GM18505 (cell line): ENCODE data around the gene GTF2H4.
"Not testable (repeated sequence)": the region's sequence is repeated elsewhere in the genome, so short reads cannot be mapped to it uniquely, and the experiment has no call there.

Source experiments
- ATAC-seq: cut with Tn5 transposase; IDR thresholded peaks from one replicate; pipeline ENCODE4 v1.9.1; 2021; ENCODE audit not compliant: unreplicated experiment
- POLR2A ChIP-seq: IDR thresholded peaks from 4 replicates; pipeline ENCODE4 v1.6.1; 2011; ENCODE audit warnings: borderline replicate concordance; ENCODE audit not compliant: insufficient read depth, insufficient read length; ENCODE audit errors: extremely low read depth

The GTF2H4 gene

DNA sequence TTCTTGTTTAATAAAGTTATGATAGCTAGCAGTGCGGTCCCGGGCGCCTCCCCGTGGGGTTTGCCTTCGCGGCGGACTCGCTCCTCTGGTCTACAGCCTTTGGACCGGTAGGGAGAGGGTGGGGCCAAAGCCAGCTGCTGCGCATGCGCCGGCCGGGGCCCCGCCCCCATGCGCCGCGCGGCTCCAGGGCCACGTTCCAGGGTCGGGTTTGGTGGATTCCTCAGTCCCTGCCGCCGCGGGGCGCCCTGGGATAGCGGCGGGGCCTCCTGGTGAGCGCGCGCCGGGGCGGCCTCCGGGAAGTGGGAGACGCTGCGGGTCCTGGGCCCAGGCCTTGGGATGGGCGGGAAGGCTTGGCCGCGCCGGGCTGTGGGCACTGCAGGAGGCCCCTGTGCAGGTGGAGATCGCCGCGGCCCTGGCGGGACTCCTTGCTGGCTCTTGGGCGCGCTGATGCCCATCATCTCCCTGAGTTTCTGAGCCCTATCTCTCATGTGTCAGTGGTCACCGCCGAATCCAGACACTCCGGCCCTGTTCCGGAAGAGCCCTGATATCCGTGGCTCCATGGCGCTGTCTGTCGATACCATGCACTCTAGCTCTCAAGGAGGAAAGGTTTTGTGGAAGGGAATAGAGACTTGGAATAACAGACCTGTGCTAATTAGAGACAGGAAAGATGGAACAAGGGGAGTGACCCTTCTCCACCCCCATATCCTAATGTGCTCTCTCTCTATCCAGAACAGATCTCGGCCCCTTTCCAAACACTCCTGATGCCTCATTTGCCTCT lies 6.3 kb downstream of the GTF2H4 start, which contains the start of gene VARS2:
VARS2 (plus strand) TSS at position 163 of the 778 bp plus-strand sequence; CDS start at position 762, 599 bp downstream.
- peak; percentile 85 for ATAC-seq
- peak; percentile 83 for TF ChIP-seq POLR2A

DNA sequence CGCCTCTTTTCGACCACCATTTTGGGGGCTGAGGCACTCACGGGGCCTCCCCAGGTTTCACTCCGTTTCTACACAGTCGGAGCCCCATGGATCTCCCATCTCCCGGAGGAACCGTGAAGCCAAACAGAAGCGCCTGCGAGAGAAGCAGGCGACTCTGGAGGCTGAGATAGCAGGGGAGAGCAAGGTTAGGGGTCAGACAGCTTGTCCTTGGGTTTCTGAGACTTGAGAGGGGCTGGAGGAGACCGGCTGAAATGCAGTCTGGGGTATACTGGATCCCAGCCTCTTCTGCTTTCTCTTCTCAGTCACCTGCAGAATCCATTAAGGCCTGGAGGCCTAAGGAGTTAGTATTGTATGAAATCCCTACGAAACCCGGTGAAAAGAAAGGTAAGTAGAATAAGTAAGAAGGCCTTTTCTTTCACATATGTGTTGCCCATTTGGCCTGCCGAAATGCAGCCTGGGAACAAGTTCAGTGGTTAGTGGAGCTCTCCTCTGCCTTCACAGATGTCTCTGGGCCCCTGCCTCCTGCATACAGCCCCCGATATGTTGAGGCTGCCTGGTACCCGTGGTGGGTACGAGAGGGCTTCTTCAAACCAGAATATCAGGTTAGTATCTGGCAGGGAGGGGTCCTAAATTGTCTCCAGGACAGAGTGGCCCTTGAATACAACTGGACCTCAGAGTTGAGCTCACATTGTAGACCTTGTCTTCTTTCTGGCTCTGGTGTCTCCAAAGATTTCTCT lies 7.0 kb downstream of the GTF2H4 start:
- no peak for TF ChIP-seq POLR2A
- ATAC-seq: no peak

DNA sequence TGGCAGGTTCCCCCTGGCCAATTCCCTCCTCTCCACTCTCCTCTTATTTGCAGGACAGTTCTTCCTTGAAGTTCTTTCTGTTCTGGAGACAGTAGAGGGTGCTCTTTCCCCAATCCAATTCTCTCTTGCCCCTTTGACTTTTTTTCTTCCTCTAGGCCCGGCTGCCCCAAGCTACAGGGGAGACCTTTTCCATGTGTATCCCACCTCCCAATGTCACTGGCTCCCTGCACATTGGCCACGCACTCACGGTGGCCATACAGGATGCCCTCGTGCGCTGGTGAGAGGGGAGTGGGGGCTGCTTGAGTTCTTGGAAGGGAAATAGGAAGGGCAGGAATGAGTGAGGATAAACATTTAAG lies 7.6 kb downstream of the GTF2H4 start:
- TF ChIP-seq POLR2A: no peak
- no peak for ATAC-seq

DNA sequence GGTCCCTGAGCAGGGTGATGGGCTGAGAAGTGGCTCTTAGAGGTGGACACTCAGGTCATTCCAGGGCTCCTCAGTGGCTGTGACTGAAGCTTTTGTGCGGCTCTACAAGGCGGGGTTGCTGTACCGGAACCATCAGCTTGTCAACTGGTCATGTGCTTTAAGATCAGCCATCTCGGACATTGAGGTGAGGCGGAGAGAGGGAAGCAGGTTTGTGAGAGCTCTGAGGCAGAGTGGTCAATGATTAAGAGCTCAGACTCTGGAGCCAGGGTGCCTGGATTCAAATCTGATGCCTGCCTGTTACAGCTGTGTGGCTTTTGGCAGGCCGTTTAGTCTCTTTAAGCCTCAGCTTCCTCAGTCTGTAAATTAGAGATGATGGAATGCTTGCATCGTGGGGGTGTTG lies 9.0 kb downstream of the GTF2H4 start:
- no peak for ATAC-seq

DNA sequence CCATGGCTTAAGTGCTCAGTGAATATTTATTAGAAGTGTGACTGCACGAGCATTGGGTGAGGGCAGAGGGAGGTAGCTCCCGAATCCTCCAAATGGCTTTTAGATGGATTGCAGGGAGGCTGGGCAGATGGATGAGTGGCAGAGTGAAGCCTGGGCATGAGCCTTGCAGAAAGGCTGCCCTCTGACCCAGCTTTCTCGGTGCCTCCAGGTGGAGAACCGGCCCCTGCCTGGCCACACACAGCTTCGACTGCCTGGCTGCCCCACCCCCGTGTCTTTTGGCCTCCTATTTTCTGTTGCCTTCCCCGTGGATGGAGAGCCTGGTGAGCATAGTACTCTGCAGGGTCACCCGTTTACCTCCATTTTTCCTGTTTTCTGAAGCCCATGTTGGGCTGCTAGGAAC lies 9.5 kb downstream of the GTF2H4 start:
- no peak for TF ChIP-seq POLR2A
- ATAC-seq: no peak

More for the DNA sequence above, 9.0 kb downstream of the GTF2H4 start:
- TF ChIP-seq POLR2A: no peak

DNA sequence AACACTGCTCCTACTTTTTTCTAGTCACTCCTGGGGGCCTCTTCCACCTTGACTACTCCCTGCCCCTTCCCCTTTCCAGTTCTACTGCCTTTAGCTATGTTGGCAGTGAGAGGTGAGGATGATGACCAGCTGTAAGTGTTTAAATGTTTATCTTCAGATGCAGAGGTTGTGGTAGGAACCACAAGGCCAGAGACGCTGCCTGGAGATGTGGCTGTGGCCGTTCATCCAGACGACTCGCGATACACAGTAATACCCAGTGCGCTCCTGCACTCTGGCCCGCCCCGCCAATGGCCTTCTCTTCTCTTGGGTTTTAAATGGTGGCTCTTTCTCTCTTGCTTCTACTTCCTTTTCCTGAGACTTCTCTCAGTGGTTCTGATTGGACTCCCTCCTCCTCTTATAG lies 10.7 kb downstream of the GTF2H4 start:
- ATAC-seq: no peak
- TF ChIP-seq POLR2A: no peak

DNA sequence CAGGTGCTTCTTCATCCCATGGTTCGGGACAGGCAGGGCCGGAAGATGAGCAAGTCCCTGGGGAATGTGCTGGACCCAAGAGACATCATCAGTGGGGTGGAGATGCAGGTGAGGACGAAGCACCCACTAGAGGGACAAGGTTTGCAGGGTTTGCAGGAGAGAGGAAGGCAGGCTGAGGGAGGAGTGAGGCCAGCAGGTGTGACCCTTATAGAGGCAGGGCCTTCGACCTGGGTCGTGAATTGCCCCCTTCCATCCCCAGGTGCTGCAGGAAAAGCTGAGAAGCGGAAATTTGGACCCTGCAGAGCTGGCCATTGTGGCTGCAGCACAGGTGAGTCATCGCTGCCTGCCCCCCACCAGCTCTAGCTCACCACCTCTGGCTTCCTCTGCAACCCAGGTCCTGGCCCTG lies 14.4 kb downstream of the GTF2H4 start:
- TF ChIP-seq POLR2A: no peak
- ATAC-seq: no peak

DNA sequence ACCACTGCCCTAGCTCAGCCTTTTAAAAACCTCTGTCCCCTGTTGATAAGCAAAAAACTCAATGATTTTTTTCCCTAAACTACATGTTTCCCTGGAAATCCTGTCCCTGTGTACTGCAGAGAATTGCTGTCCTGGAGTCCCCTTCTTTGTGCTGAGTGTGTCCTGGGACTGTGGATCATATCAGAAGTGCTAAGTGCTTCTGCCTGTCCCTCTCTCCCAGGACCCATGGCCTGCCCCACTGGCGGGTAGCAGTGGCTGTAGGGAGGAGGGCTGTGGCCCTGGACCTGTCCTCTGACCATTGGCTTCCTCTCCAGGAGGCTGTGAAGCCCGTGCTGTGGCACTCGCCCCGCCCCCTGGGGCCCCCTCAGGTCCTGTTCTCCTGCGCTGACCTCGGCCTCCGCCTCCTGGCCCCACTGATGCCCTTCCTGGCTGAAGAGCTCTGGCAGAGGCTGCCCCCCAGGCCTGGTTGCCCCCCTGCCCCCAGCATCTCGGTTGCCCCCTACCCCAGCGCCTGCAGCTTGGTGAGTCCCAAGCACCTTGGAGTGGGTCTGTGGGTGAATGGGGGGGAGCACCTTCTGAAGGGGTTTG lies 16.1 kb downstream of the GTF2H4 start:
- not testable (repeated sequence) for ATAC-seq

DNA sequence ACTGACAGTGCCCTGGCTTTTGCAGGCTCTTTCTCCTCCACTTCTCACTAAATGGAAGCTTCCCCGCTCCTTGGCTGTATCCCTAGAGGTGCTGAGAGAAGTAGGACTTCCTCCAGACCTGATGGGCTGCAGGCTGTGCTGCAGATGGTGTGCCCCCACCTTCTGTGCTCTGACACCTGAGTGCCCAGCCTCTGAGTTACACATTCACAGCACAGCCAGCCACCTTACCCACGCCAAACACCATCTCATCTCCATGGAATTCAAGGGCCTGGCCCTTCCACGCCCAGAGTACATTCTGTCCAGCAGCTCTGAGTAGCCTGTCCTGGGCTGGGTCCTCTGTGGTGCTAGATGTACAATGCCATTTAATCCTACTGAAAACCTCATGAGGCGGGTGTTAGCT lies 18.6 kb downstream of the GTF2H4 start:
- ATAC-seq: no peak
- no peak for TF ChIP-seq POLR2A

DNA sequence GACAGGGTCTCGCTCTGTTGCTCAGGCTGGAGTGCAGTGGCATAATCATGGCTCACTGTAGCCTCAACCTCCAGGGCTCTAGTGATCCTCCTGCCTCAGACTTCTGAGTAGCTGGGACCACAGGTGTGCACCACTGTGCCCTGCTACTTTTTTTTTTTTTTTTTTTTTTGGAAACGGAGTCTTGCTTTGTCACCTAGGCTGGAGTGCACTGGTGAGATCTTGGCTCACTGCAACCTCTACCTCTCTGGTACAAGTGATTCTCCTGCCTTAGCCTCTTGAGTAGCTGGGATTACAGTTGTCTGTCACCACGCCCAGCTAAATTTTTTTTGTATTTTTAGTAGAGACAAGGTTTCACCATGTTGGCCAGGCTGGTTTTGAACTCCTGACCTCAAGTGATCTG lies 19.1 kb downstream of the GTF2H4 start:
- not testable (repeated sequence) for ATAC-seq

DNA sequence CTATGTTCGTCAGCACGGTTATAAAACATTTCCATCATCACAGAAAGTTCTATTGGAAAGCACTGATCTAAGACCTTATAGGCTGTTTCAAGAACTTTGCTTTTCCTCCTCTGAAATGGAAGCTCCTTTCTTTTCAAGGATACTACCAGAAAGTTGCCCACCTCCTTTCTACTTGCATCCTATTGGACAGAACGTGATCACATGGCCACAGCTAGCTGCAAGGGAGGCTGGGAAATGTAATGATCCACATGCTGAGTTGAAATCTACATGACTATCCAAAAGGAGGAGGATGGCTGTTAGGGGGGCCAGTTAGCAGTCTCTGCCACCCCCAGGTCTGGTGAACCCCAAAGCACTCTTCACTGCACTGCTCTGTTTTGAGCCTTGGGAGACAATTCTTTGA lies 20.7 kb downstream of the GTF2H4 start:
- no peak for TF ChIP-seq POLR2A
- no peak for ATAC-seq

DNA sequence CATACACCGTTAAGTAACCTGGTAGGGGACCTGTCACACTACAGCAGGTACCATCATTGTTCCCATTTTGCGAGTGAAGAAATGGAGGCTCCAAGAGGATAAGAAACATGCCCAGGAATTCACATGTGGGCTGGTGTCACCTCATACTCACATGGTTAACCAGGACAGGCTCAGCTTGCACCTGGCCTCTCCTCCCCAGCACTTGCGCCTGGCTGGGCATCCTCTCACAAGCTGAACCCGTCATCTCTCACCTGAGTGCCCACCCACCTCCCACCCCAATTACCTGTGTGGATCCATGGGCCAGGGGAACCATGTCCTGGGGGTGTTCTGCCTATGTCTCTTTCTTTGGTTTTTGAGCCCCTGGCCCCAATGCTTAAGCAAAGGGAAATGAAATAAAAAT lies 22.5 kb downstream of the GTF2H4 start:
- TF ChIP-seq POLR2A: no peak
- no peak for ATAC-seq

DNA sequence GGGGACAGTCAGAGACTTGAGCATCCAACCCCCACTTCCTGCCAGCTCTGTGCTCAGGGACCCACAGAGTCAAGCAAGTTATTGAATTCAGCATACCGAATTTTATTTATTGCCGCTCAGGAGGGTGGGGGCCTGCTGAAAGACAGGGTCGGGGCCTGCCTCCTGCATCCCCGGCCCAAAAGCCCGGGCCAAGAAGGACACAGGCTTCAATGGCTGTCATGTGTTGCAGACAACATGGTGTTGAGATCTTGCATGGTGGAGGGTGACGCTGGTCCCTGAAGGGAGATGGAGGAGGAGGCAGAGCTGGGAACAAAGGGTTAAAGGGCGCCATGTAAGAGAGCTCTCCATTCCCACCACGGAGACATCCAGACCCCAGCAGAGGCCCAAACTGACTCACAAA lies 23.3 kb downstream of the GTF2H4 start:
- TF ChIP-seq POLR2A: no peak
- no peak for ATAC-seq
